ENCODE measurements around the gene ZFAND3. TPM values are rescaled to one million over a fixed set of nuclear protein-coding genes. Genes with fewer than 3 reads are reported as not detected.

The ZFAND3 gene
- total and polyA plus RNA-seq, 2 of the 4 experiments (the other 2 are of a cell fraction): 10.9 to 26.7 TPM

DNA sequence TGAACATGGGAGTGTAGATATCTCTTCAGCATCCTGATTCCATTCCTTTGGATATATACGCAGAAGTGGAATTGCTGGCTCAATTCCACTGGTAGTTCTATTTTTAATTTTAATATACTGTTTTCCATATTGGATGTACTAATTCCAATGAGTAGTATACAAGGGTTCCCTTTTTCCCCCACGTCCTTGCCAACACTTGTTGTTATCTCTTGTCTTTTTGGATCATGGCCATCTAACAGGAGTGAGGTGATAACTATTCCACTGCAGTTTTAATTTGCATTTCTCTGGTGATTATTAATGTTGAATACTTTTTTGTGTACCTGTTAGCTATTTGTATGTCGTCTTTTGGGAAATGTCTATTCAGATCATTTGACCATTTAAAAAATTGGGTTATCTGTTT lies 91.5 kb downstream of the ZFAND3 start:
- CTCF ChIA-PET: interaction anchor here (1.0 kb wide), 1 partner anchor 120 kb away, joined by 4 read pairs; no protein-coding TSS in a partner anchor
- in situ Hi-C loops (cut with MboI; ENCODE audit: low sequenced_read_pairs): no loop called here
- no peak overlapping the region for H3K14ac ChIP-seq (replicated peaks; ENCODE audit: low read depth, low read length)

More for the DNA sequence above, 91.5 kb downstream of the ZFAND3 start:
- DNase-seq (no peak), ATAC-seq (ENCODE audit: low read depth) (no peak)
- Histone ChIP-seq H4K5ac (ENCODE audit: low read depth, low read length) (no peak overlapping the region), H3K23ac (ENCODE audit: low read depth, low read length) (no peak overlapping the region), H3K9ac (ENCODE audit: low read depth, low read length) (no peak overlapping the region), H3K27ac (ENCODE audit: insufficient read depth, low read length) (no peak overlapping the region), H3K9me3 (ENCODE audit: control insufficient read depth, insufficient read depth, low read length) (no peaks in the 10 kb centered on the region), H4K20me1 (ENCODE audit: insufficient read depth, low read length) (peaks cover 89% of the 10 kb centered on the region), H2BK120ac (ENCODE audit: low read depth, low read length) (no peak overlapping the region), H3K4ac (ENCODE audit: low read depth, low read length) (no peak overlapping the region), H2BK20ac (ENCODE audit: low read depth, low read length) (no peak overlapping the region), H3K18ac (ENCODE audit: low read depth, low read length) (no peak overlapping the region), H2BK15ac (ENCODE audit: low read depth, low read length) (no peak overlapping the region), H3K79me1 (ENCODE audit: low read depth in 1 of 2, low read length in 2 of 2) (peaks cover 31 to 79% of the 10 kb centered on the region in 2 experiments), H2AFZ (replicated peaks; ENCODE audit: low read length, poor library complexity) (no peak overlapping the region), H3K36me3 (ENCODE audit: control insufficient read depth, insufficient read depth, low read length) (no peaks in the 10 kb centered on the region), H2AK5ac (ENCODE audit: low read depth, low read length) (no peak overlapping the region), H3K4me3 (ENCODE audit: insufficient read depth, low read depth, low read length) (no peak overlapping the region), H2BK5ac (ENCODE audit: low read depth, low read length, poor library complexity, severe bottlenecking) (no peak overlapping the region), H4K8ac (ENCODE audit: low read depth in 2 of 2, low read length in 2 of 2) (no peak overlapping the region), H3K4me2 (ENCODE audit: low read depth, low read length) (no peak overlapping the region), H2AK9ac (replicated peaks; ENCODE audit: low read depth, low read length, poor library complexity) (no peak overlapping the region), H3K4me1 (ENCODE audit: control insufficient read depth, insufficient read depth, low read length) (peaks cover 4% of the 10 kb centered on the region), H3K9me1 (ENCODE audit: insufficient read depth, low read length) (peaks cover 8% of the 10 kb centered on the region), H4K91ac (ENCODE audit: insufficient read depth, low read depth, low read length) (no peak overlapping the region), H3K27me3 (ENCODE audit: control insufficient read depth, insufficient read depth, low read length) (no peaks in the 10 kb centered on the region), H3K56ac (ENCODE audit: extremely low read depth, insufficient read depth, low read length) (no peak overlapping the region)
- no CpG with 5 or more reads among the region's 3 CpGs for WGBS, 2 experiments (ENCODE audit: extremely low coverage in 2 of 2, insufficient read length in 1 of 2)
- dilution Hi-C loops (cut with HindIII; ENCODE audit: low sequenced_read_pairs, unreplicated experiment) (no loop called here), intact Hi-C loops (cut with micrococcal nuclease) (no loop called here)
- BruUV-seq (replicated peaks): no TSS peak
- TF ChIP-seq, protein P1, sequence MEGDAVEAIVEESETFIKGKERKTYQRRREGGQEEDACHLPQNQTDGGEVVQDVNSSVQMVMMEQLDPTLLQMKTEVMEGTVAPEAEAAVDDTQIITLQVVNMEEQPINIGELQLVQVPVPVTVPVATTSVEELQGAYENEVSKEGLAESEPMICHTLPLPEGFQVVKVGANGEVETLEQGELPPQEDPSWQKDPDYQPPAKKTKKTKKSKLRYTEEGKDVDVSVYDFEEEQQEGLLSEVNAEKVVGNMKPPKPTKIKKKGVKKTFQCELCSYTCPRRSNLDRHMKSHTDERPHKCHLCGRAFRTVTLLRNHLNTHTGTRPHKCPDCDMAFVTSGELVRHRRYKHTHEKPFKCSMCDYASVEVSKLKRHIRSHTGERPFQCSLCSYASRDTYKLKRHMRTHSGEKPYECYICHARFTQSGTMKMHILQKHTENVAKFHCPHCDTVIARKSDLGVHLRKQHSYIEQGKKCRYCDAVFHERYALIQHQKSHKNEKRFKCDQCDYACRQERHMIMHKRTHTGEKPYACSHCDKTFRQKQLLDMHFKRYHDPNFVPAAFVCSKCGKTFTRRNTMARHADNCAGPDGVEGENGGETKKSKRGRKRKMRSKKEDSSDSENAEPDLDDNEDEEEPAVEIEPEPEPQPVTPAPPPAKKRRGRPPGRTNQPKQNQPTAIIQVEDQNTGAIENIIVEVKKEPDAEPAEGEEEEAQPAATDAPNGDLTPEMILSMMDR (conservative IDR thresholded peaks at IDR 0.05; ENCODE audit: low read depth, low read length): no peak
- TF ChIP-seq RCOR1 (IDR thresholded peaks at IDR 0.05; ENCODE audit: insufficient replicate concordance, low read length): no peak
- TF ChIP-seq MAZ (IDR thresholded peaks at IDR 0.05; ENCODE audit: borderline replicate concordance, low read depth, low read length): no peak
- TF ChIP-seq, protein P2, sequence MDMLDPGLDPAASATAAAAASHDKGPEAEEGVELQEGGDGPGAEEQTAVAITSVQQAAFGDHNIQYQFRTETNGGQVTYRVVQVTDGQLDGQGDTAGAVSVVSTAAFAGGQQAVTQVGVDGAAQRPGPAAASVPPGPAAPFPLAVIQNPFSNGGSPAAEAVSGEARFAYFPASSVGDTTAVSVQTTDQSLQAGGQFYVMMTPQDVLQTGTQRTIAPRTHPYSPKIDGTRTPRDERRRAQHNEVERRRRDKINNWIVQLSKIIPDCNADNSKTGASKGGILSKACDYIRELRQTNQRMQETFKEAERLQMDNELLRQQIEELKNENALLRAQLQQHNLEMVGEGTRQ (IDR thresholded peaks at IDR 0.05; ENCODE audit: low read depth, low read length): no peak
- TF ChIP-seq RFX5 (IDR thresholded peaks at IDR 0.05; ENCODE audit: low read depth, low read length): no peak
- TF ChIP-seq POLR2A (IDR thresholded peaks at IDR 0.05; ENCODE audit: low read depth, low read length): no peak
- TF ChIP-seq, protein P3, sequence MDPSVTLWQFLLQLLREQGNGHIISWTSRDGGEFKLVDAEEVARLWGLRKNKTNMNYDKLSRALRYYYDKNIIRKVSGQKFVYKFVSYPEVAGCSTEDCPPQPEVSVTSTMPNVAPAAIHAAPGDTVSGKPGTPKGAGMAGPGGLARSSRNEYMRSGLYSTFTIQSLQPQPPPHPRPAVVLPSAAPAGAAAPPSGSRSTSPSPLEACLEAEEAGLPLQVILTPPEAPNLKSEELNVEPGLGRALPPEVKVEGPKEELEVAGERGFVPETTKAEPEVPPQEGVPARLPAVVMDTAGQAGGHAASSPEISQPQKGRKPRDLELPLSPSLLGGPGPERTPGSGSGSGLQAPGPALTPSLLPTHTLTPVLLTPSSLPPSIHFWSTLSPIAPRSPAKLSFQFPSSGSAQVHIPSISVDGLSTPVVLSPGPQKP (IDR thresholded peaks at IDR 0.05; ENCODE audit: borderline replicate concordance, low read depth, low read length): no peak
- TF ChIP-seq RAD21 (IDR thresholded peaks at IDR 0.05; ENCODE audit: low read length): no peak
- TF ChIP-seq BHLHE40 (IDR thresholded peaks at IDR 0.05; ENCODE audit: low read depth, low read length): no peak
- no peak for TF ChIP-seq CEBPB (IDR thresholded peaks at IDR 0.05; ENCODE audit: low read depth, low read length)
- no peak for TF ChIP-seq FOS (IDR thresholded peaks at IDR 0.05; ENCODE audit: low read depth, low read length)
- TF ChIP-seq NFE2L2 (IDR thresholded peaks at IDR 0.05; ENCODE audit: low read depth, low read length): no peak
- no peak for TF ChIP-seq MAFK (IDR thresholded peaks at IDR 0.05; ENCODE audit: low read depth, low read length)
- TF ChIP-seq CHD1 (IDR thresholded peaks at IDR 0.05; ENCODE audit: low read depth, low read length): no peak
- no peak for TF ChIP-seq SMC3 (IDR thresholded peaks at IDR 0.05; ENCODE audit: low read depth, low read length)
- TF ChIP-seq MXI1 (IDR thresholded peaks at IDR 0.05; ENCODE audit: borderline replicate concordance, low read depth, low read length): no peak
- POLR2A ChIA-PET (ENCODE audit: unreplicated experiment): no interaction called here

Data from IMR-90 (cell line).